ENCODE data around the gene CARD6. TPM values are rescaled to one million over a fixed set of nuclear protein-coding genes. Genes with fewer than 3 reads are reported as not detected.

CARD6 gene
- total and polyA plus RNA-seq, 2 of the 13 experiments (the other 11 are each of a cell fraction or from before 2014, with no cell fraction given): 0.33 to 1.4 TPM

DNA sequence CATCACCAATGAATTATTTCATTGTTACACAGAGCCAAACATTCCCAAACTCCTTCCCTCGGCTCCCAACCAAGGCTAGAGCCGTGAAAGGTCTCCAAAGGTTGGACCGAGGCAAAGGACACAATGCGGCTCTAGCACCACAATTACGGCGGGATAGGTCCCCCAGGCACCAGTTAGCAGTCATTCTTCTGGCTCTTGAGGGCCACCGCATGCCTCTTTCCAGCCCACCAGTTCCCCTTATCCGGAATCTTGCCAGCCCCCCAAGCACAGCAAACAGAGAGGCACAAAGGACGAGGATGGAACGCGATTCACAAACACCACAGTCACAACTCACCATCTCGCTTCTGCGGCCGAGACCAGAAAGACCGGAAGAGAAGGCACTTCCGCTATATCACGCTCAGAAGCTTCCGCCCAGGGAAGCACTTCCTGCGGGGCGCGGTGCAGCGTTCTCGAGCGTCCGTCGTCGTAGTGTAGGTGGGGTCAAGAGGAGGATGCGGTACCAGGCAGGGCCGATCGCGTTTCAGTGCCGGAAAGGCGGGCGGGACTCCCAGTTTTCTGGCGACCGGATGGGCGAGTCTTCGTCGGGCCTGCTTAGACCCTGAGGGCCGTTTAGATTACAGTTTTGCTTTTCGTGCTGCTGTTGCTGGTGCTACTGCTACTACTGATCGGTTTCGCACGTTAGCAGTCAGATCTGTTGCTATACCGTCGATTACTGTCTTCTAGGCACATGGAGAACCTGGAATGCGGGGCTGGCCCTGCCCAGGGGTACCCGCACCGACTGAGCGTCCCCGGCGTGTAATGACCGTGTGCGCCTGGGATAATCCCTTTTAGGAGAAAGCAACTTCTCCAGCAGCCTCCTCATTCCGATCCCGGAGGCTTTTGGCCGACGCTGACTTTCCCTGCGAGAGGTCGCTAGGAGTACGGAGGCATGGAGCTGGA is 6.0 kb upstream of the CARD6 start, which contains the start of gene RPL37 (continued):
- TF ChIP-seq, protein P1, sequence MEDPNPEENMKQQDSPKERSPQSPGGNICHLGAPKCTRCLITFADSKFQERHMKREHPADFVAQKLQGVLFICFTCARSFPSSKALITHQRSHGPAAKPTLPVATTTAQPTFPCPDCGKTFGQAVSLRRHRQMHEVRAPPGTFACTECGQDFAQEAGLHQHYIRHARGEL (CRISPR knock-in tag; IDR thresholded peaks at IDR 0.05): peak; percentile 60
- TF ChIP-seq TEAD3 (CRISPR knock-in tag; optimal IDR thresholded peaks at IDR 0.05; ENCODE audit: borderline replicate concordance): peak; percentile 68
- TF ChIP-seq ZNF713 (CRISPR knock-in tag; IDR thresholded peaks at IDR 0.05): no peak; the same call in 1 of the 2 replicates
- 0 out of 2 replicates have a peak, but pooled peaks have one; percentile 45 for TF ChIP-seq ZNF749 (CRISPR knock-in tag; IDR thresholded peaks at IDR 0.05; ENCODE audit: borderline replicate concordance)
- TF ChIP-seq IRF2 (CRISPR knock-in tag; IDR thresholded peaks at IDR 0.05): peak; percentile 98
- no peak for TF ChIP-seq TAF15 (IDR thresholded peaks at IDR 0.05; ENCODE audit: low read depth, low read length, poor library complexity, severe bottlenecking)
- TF ChIP-seq GATAD2A (CRISPR knock-in tag; IDR thresholded peaks at IDR 0.05): peak; percentile 87
- 0 out of 2 replicates have a peak, but pooled peaks have one; percentile 57 for TF ChIP-seq NFKBIZ (CRISPR knock-in tag; IDR thresholded peaks at IDR 0.05)
- peak; percentile 46; the same call in 1 of the 2 replicates for TF ChIP-seq ZNF773 (CRISPR knock-in tag; IDR thresholded peaks at IDR 0.05; ENCODE audit: borderline replicate concordance)
- no peak; the same call in 1 of the 2 replicates for TF ChIP-seq ZNF256 (CRISPR knock-in tag; conservative IDR thresholded peaks at IDR 0.05)
- TF ChIP-seq ZNF468 (CRISPR knock-in tag; IDR thresholded peaks at IDR 0.05): no peak
- peak; percentile 39; the same call in 1 of the 2 replicates for TF ChIP-seq NFYC (CRISPR knock-in tag; IDR thresholded peaks at IDR 0.05)
- TF ChIP-seq, protein P2, sequence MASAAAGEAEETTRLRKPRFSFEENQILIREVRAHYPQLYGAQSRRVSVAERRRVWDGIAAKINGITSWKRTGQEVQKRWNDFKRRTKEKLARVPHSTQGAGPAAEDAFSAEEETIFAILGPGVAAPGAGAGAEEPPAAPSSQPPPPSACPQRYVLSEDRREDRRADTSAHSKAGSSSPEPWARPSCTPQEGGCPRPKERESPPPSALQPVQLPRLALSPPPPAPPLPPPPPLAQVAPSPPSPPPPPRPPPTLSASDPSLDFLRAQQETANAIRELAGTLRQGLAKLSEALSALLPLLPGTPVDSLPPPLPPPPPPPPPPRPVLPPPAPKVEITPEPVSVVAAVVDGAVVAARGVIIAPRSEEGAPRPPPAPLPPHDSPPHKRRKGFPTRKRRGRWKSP (CRISPR knock-in tag; IDR thresholded peaks at IDR 0.05): peak; percentile 90
- peak; percentile 78; the same call in 1 of the 2 replicates for TF ChIP-seq ZNF20 (CRISPR knock-in tag; IDR thresholded peaks at IDR 0.05)
- TF ChIP-seq HOXA3 (CRISPR knock-in tag; IDR thresholded peaks at IDR 0.05): peak; percentile 96
- no peak for TF ChIP-seq ZNF597 (CRISPR knock-in tag; IDR thresholded peaks at IDR 0.05)
- no peak for TF ChIP-seq NFE2L2 (IDR thresholded peaks at IDR 0.05; ENCODE audit: low read length)
- peak; percentile 84 for TF ChIP-seq ZNF143 (CRISPR knock-in tag; IDR thresholded peaks at IDR 0.05)
- peak; percentile 82; the same call in 1 of the 2 replicates for TF ChIP-seq SIX1 (CRISPR knock-in tag; IDR thresholded peaks at IDR 0.05; ENCODE audit: borderline replicate concordance)
- TF ChIP-seq SP5 (CRISPR knock-in tag; IDR thresholded peaks at IDR 0.05; ENCODE audit: borderline replicate concordance, low read depth): peak; percentile 88
- no peak for TF ChIP-seq TCF12 (IDR thresholded peaks at IDR 0.05)
- TF ChIP-seq TCF12 (CRISPR knock-in tag; IDR thresholded peaks at IDR 0.05): peak; percentile 60; the same call in 1 of the 2 replicates
- TF ChIP-seq MED8 (CRISPR knock-in tag; IDR thresholded peaks at IDR 0.05; ENCODE audit: insufficient replicate concordance): peak; percentile 96
- TF ChIP-seq, protein P3, sequence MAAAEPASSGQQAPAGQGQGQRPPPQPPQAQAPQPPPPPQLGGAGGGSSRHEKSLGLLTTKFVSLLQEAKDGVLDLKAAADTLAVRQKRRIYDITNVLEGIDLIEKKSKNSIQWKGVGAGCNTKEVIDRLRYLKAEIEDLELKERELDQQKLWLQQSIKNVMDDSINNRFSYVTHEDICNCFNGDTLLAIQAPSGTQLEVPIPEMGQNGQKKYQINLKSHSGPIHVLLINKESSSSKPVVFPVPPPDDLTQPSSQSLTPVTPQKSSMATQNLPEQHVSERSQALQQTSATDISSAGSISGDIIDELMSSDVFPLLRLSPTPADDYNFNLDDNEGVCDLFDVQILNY (CRISPR knock-in tag; conservative IDR thresholded peaks at IDR 0.05): no peak
- TF ChIP-seq, protein P4, sequence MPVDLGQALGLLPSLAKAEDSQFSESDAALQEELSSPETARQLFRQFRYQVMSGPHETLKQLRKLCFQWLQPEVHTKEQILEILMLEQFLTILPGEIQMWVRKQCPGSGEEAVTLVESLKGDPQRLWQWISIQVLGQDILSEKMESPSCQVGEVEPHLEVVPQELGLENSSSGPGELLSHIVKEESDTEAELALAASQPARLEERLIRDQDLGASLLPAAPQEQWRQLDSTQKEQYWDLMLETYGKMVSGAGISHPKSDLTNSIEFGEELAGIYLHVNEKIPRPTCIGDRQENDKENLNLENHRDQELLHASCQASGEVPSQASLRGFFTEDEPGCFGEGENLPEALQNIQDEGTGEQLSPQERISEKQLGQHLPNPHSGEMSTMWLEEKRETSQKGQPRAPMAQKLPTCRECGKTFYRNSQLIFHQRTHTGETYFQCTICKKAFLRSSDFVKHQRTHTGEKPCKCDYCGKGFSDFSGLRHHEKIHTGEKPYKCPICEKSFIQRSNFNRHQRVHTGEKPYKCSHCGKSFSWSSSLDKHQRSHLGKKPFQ (CRISPR knock-in tag; IDR thresholded peaks at IDR 0.05; ENCODE audit: insufficient replicate concordance): no peak
- TF ChIP-seq HNRNPUL1 (IDR thresholded peaks at IDR 0.05; ENCODE audit: low read depth, low read length): no peak
